Measurements from ENCODE around the gene TCFL5. TPM values are rescaled to one million over a fixed set of nuclear protein-coding genes. Genes with fewer than 3 reads are reported as not detected.
A peak's percentile ranks its signal among the peaks of the same experiment; 100 is the strongest.

The TCFL5 gene
- total RNA-seq, 1 donor: 23.7 TPM

- no peak for TF ChIP-seq CTCF (IDR thresholded peaks at IDR 0.05; ENCODE audit: insufficient read depth, low read length)
- no peak for DNase-seq (ENCODE audit: low read depth)
- no peak overlapping the region for H3K4me3 ChIP-seq (ENCODE audit: low read depth, low read length)
Measured at GRCh38 chr20:62800314-62801259, 61.0 kb downstream of the TCFL5 start.

- H3K4me3 ChIP-seq (ENCODE audit: low read depth, low read length): no peak overlapping the region
- TF ChIP-seq CTCF (IDR thresholded peaks at IDR 0.05; ENCODE audit: insufficient read depth, low read length): no peak
- DNase-seq (ENCODE audit: low read depth): no peak
Measured at GRCh38 chr20:62799873-62800272, 61.7 kb downstream of the TCFL5 start.

- H3K4me3 ChIP-seq (ENCODE audit: low read depth, low read length): no peak overlapping the region
- DNase-seq (ENCODE audit: low read depth): no peak
- no peak for TF ChIP-seq CTCF (IDR thresholded peaks at IDR 0.05; ENCODE audit: insufficient read depth, low read length)
Measured at GRCh38 chr20:62799459-62799858, 62.2 kb downstream of the TCFL5 start.

GRCh38 chr20:62799036-62799435 is 62.6 kb downstream of the TCFL5 start:
- no peak for DNase-seq (ENCODE audit: low read depth)
- H3K4me3 ChIP-seq (ENCODE audit: low read depth, low read length): no peak overlapping the region
- no peak for TF ChIP-seq CTCF (IDR thresholded peaks at IDR 0.05; ENCODE audit: insufficient read depth, low read length)

GRCh38 chr20:62797671-62798532 is 63.7 kb downstream of the TCFL5 start:
- peak overlapping the region; percentile 74 for H3K4me3 ChIP-seq (ENCODE audit: low read depth, low read length)
- no peak for DNase-seq (ENCODE audit: low read depth)
- TF ChIP-seq CTCF (IDR thresholded peaks at IDR 0.05; ENCODE audit: insufficient read depth, low read length): no peak

GRCh38 chr20:62796699-62797491 is 64.7 kb downstream of the TCFL5 start:
- peak overlapping the region; percentile 74 for H3K4me3 ChIP-seq (ENCODE audit: low read depth, low read length)
- DNase-seq (ENCODE audit: low read depth): no peak
- TF ChIP-seq CTCF (IDR thresholded peaks at IDR 0.05; ENCODE audit: insufficient read depth, low read length): no peak

Measured in fibroblast of the aortic adventitia (primary cell).